Stimulated activated effector memory CD8-positive, alpha-beta T cell treated with anti-CD3 and anti-CD28 coated beads, Interleukin-12 subunit alpha, Interleukin-12 subunit beta, amount 100 ng/mL, for 72 hours (primary cell): ENCODE measurements around the gene VPS51.

Experiments
- ATAC-seq: fragments of 150-1000 bp; cut with Tn5 transposase; 2 replicates; pipeline ENCODE4 v1.10.0; 2021
- DNase-seq, 2 donors: peaks; one replicate each; pipeline ENCODE4 v3.0.0; 2021 to 2022; ENCODE audit warnings: low spot score in 2 of 2
- H3K27ac Mint-ChIP-seq: one replicate; pipeline ENCODE4 v1.8.0; 2022; ENCODE audit warnings: mild to moderate bottlenecking, mixed read lengths
- H3K36me3 Mint-ChIP-seq: one replicate; pipeline ENCODE4 v1.8.0; 2022; ENCODE audit warnings: mild to moderate bottlenecking, mixed read lengths
- H3K4me1 Mint-ChIP-seq: one replicate; pipeline ENCODE4 v1.8.0; 2022; ENCODE audit warnings: mixed read lengths
- H3K4me3 Mint-ChIP-seq: one replicate; pipeline ENCODE4 v1.8.0; 2022; ENCODE audit warnings: mild to moderate bottlenecking, mixed read lengths
- H3K9me3 Mint-ChIP-seq: one replicate; pipeline ENCODE4 v1.8.0; 2022; ENCODE audit warnings: mixed read lengths

VPS51 gene

GRCh38 chr11:65065851-65066250, 30.2 kb upstream of the VPS51 start:
- Mint-ChIP-seq H3K36me3 (no peaks in the 10 kb centered on the region), H3K4me1 (peaks cover 4% of the 10 kb centered on the region), H3K4me3 (no peak overlapping the region), H3K27ac (no peak overlapping the region), H3K9me3 (no peaks in the 10 kb centered on the region)
- ATAC-seq (no peak), DNase-seq (no peak)

GRCh38 chr11:65066315-65066714, 29.7 kb upstream of the VPS51 start:
- no peaks in the 10 kb centered on the region for H3K4me1 Mint-ChIP-seq
- H3K4me3 Mint-ChIP-seq, result no peak overlapping the region
- DNase-seq (no peak), ATAC-seq (no peak)
- no peaks in the 10 kb centered on the region for H3K36me3 Mint-ChIP-seq
- H3K9me3 Mint-ChIP-seq, result no peaks in the 10 kb centered on the region
- no peak overlapping the region for H3K27ac Mint-ChIP-seq

- no peaks in the 10 kb centered on the region for H3K36me3 Mint-ChIP-seq
- no peak overlapping the region for H3K4me3 Mint-ChIP-seq
- H3K9me3 Mint-ChIP-seq, result no peaks in the 10 kb centered on the region
- DNase-seq (no peak), ATAC-seq (no peak)
- H3K27ac Mint-ChIP-seq, result no peak overlapping the region
- no peaks in the 10 kb centered on the region for H3K4me1 Mint-ChIP-seq
Observed at GRCh38 chr11:65066805-65067291, 29.2 kb upstream of the VPS51 start.

GRCh38 chr11:65067446-65067845, 28.6 kb upstream of the VPS51 start:
- Mint-ChIP-seq H3K4me1 (no peaks in the 10 kb centered on the region), H3K27ac (peak overlapping the region; percentile 43), H3K36me3 (no peaks in the 10 kb centered on the region), H3K9me3 (no peaks in the 10 kb centered on the region), H3K4me3 (no peak overlapping the region)
- no peak for DNase-seq
- no peak for ATAC-seq

GRCh38 chr11:65069217-65069616, 26.8 kb upstream of the VPS51 start:
- Mint-ChIP-seq H3K36me3 (no peaks in the 10 kb centered on the region), H3K4me1 (no peaks in the 10 kb centered on the region)

GRCh38 chr11:65071907-65072630, 23.9 kb upstream of the VPS51 start:
- Mint-ChIP-seq H3K4me1 (no peaks in the 10 kb centered on the region), H3K27ac (no peak overlapping the region)
- ATAC-seq, result no peak

More at GRCh38 chr11:65069217-65069616, 26.8 kb upstream of the VPS51 start:
- DNase-seq, result no peak
- Mint-ChIP-seq H3K27ac (no peak overlapping the region), H3K4me3 (no peak overlapping the region), H3K9me3 (no peaks in the 10 kb centered on the region)
- ATAC-seq, result no peak

GRCh38 chr11:65072631-65072966, 23.4 kb upstream of the VPS51 start:
- Mint-ChIP-seq H3K4me3 (no peak overlapping the region), H3K36me3 (peaks cover 22% of the 10 kb centered on the region), H3K9me3 (no peaks in the 10 kb centered on the region), H3K27ac (no peak overlapping the region), H3K4me1 (peaks cover 2% of the 10 kb centered on the region)
- no peak for DNase-seq
- ATAC-seq, result no peak

More at GRCh38 chr11:65071907-65072630, 23.9 kb upstream of the VPS51 start:
- no peaks in the 10 kb centered on the region for H3K9me3 Mint-ChIP-seq
- no peak for DNase-seq
- H3K4me3 Mint-ChIP-seq, result no peak overlapping the region
- peaks cover 16% of the 10 kb centered on the region for H3K36me3 Mint-ChIP-seq

- ATAC-seq (no peak), DNase-seq (no peak)
- Mint-ChIP-seq H3K4me1 (peaks cover 29% of the 10 kb centered on the region), H3K27ac (no peak overlapping the region), H3K4me3 (no peak overlapping the region), H3K9me3 (no peaks in the 10 kb centered on the region), H3K36me3 (peaks cover 70% of the 10 kb centered on the region)
Observed at GRCh38 chr11:65077451-65077850, 18.6 kb upstream of the VPS51 start.

GRCh38 chr11:65078151-65078550, 17.9 kb upstream of the VPS51 start:
- H3K9me3 Mint-ChIP-seq, result no peaks in the 10 kb centered on the region
- peak; percentile 43 to 81 for DNase-seq
- ATAC-seq, result peak; percentile 85
- no peak overlapping the region for H3K4me3 Mint-ChIP-seq
- H3K4me1 Mint-ChIP-seq, result peaks cover 35% of the 10 kb centered on the region
- H3K27ac Mint-ChIP-seq, result peak overlapping the region; percentile 74
- H3K36me3 Mint-ChIP-seq, result peaks cover 77% of the 10 kb centered on the region

- ATAC-seq (no peak), DNase-seq (no peak)
- Mint-ChIP-seq H3K4me3 (no peak overlapping the region), H3K36me3 (peaks cover 84% of the 10 kb centered on the region), H3K9me3 (no peaks in the 10 kb centered on the region), H3K27ac (peak overlapping the region; percentile 74), H3K4me1 (peaks cover 42% of the 10 kb centered on the region)
Observed at GRCh38 chr11:65078786-65079342, 17.1 kb upstream of the VPS51 start.

- Mint-ChIP-seq H3K36me3 (peaks cover 96% of the 10 kb centered on the region), H3K9me3 (no peaks in the 10 kb centered on the region), H3K27ac (peak overlapping the region; percentile 99), H3K4me3 (peak overlapping the region; percentile 99), H3K4me1 (peaks cover 53% of the 10 kb centered on the region)
- DNase-seq (no peak), ATAC-seq (peak; percentile 8)
Observed at GRCh38 chr11:65083134-65083833, 12.7 kb upstream of the VPS51 start.

- ATAC-seq (peak; percentile 93), DNase-seq (peak; percentile 98 to 99)
- peak within 1 kb of the TSS; percentile 99 for H3K4me3 Mint-ChIP-seq
- H3K9me3 Mint-ChIP-seq, result no peaks in the 10 kb centered on the region
- H3K27ac Mint-ChIP-seq, result peak within 1 kb of the TSS; percentile 99
- H3K36me3 Mint-ChIP-seq, result peaks cover 95% of the 10 kb centered on the region
- peaks cover 46% of the 10 kb centered on the region for H3K4me1 Mint-ChIP-seq
Observed at GRCh38 chr11:65083834-65084597, 12.0 kb upstream of the VPS51 start, which contains the start of the genes CDCA5 and ZFPL1. Gene CDCA5, minus strand, starts transcription at chr11:65084040. Its CDS starts 62 bp downstream, at chr11:65083978. Gene ZFPL1, plus strand, starts transcription at chr11:65084222. Its CDS starts 477 bp downstream, at chr11:65084699.

GRCh38 chr11:65084598-65085375, 11.2 kb upstream of the VPS51 start:
- Mint-ChIP-seq H3K36me3 (peaks cover 91% of the 10 kb centered on the region), H3K9me3 (no peaks in the 10 kb centered on the region), H3K4me1 (peaks cover 44% of the 10 kb centered on the region), H3K27ac (peak overlapping the region; percentile 99), H3K4me3 (peak overlapping the region; percentile 99)
- ATAC-seq (peak; percentile 9), DNase-seq (no peak)

- peaks cover 89% of the 10 kb centered on the region for H3K36me3 Mint-ChIP-seq
- no peaks in the 10 kb centered on the region for H3K9me3 Mint-ChIP-seq
- DNase-seq, result no peak
- H3K27ac Mint-ChIP-seq, result peak overlapping the region; percentile 99
- peaks cover 41% of the 10 kb centered on the region for H3K4me1 Mint-ChIP-seq
- H3K4me3 Mint-ChIP-seq, result peak overlapping the region; percentile 99
- ATAC-seq, result no peak
Observed at GRCh38 chr11:65085446-65085845, 10.6 kb upstream of the VPS51 start.
